Daoy (cell line): Measurements from ENCODE around the gene ELAC1. TPM values are rescaled to one million over a fixed set of nuclear protein-coding genes. Genes with fewer than 3 reads are reported as not detected.

Source experiments
- DNase-seq: peaks from one replicate; pipeline ENCODE4 v3.0.0-alpha.2; 2015; ENCODE audit warnings: low read depth
- total RNA-seq: library from RNA; depleted of rRNA; stranded (reverse); fragments of >200 nt; shearing (Covaris generic); gene quantifications from 2 replicates; pipeline ENCODE4 v1.2.3, GENCODE V29; 2014; rRNA removed

ELAC1 gene
- total RNA-seq, 1 experiment from 2014 or later = 8.3 TPM

GRCh38 chr18:51017140-51017879 lies 49.5 kb downstream of the ELAC1 start:
- DNase-seq = no peak

GRCh38 chr18:51020536-51020935 lies 52.7 kb downstream of the ELAC1 start:
- DNase-seq = no peak

GRCh38 chr18:51021226-51021965 lies 53.6 kb downstream of the ELAC1 start:
- no peak for DNase-seq

- no peak for DNase-seq
These were observed 57.7 kb downstream of the ELAC1 start for GRCh38 chr18:51025512-51025911.

- peak; percentile 34 for DNase-seq
These were observed 60.5 kb downstream of the ELAC1 start for GRCh38 chr18:51028201-51028805.

GRCh38 chr18:51029378-51029693 lies 61.5 kb downstream of the ELAC1 start:
- DNase-seq = no peak

GRCh38 chr18:51029694-51030536 lies 62.1 kb downstream of the ELAC1 start, which contains the start of gene SMAD4:
SMAD4 (plus strand) TSS chr18:51030213; CDS start chr18:51047047, 16,834 bp downstream.
- peak; percentile 95 for DNase-seq

GRCh38 chr18:51030537-51031258 lies 62.9 kb downstream of the ELAC1 start:
- peak; percentile 64 for DNase-seq

GRCh38 chr18:51032193-51032592 lies 64.4 kb downstream of the ELAC1 start:
- DNase-seq = no peak

GRCh38 chr18:51037230-51037629 lies 69.4 kb downstream of the ELAC1 start:
- DNase-seq = no peak

Other genes starting within 250 kb of the ELAC1 start
- not detected in 2 replicates for gene MRO, start 148.0 kb upstream of the ELAC1 start, total RNA-seq
- 49.3 and 51.2 TPM in 2 replicates for gene ME2, start 88.9 kb upstream of the ELAC1 start, total RNA-seq
- gene SMAD4, start 62.2 kb downstream of the ELAC1 start, total RNA-seq = 48.3 and 75.9 TPM in 2 replicates
- gene MEX3C, start 229.6 kb downstream of the ELAC1 start, total RNA-seq = 25.5 and 26.1 TPM in 2 replicates